Measurements from ENCODE around the gene MRPL50. TPM values are rescaled to one million over a fixed set of nuclear protein-coding genes. Genes with fewer than 3 reads are reported as not detected.

Gene MRPL50
- total RNA-seq, 1 donor from 2014 or later: 17.3 TPM

DNA sequence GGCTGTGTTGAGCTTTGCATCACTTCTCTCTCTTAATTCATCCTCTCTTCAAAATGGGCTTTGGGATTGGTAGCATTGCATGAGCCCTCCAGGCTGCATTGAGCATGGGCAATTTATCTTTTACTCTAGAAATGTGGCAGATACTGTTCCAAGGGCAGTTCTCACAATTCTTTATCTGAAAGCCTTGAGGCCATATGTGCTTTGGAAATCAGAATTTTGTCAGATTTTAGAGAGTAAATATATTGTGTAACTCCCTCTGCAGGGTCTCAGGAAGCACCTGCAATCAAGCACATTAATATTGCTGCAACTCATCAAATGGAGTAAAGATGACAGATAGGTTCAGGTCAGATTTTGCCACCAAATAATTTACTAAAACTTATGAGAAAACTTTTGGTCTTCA is 19.6 kb upstream of the MRPL50 start:
- Histone ChIP-seq H3K27ac (replicated peaks) (no peak overlapping the region), H3K9me3 (replicated peaks) (peaks cover 68% of the 10 kb centered on the region), H3K4me1 (peaks cover 12% of the 10 kb centered on the region), H3K27me3 (ENCODE audit: low read depth) (no peaks in the 10 kb centered on the region), H3K36me3 (peaks cover 29% of the 10 kb centered on the region), H3K4me3 (no peak overlapping the region)
- DNase-seq: no peak
- intact Hi-C loops (cut with micrococcal nuclease): no loop called here
- TF ChIP-seq, protein P1, sequence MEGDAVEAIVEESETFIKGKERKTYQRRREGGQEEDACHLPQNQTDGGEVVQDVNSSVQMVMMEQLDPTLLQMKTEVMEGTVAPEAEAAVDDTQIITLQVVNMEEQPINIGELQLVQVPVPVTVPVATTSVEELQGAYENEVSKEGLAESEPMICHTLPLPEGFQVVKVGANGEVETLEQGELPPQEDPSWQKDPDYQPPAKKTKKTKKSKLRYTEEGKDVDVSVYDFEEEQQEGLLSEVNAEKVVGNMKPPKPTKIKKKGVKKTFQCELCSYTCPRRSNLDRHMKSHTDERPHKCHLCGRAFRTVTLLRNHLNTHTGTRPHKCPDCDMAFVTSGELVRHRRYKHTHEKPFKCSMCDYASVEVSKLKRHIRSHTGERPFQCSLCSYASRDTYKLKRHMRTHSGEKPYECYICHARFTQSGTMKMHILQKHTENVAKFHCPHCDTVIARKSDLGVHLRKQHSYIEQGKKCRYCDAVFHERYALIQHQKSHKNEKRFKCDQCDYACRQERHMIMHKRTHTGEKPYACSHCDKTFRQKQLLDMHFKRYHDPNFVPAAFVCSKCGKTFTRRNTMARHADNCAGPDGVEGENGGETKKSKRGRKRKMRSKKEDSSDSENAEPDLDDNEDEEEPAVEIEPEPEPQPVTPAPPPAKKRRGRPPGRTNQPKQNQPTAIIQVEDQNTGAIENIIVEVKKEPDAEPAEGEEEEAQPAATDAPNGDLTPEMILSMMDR (IDR thresholded peaks at IDR 0.05; ENCODE audit: borderline replicate concordance): no peak

DNA sequence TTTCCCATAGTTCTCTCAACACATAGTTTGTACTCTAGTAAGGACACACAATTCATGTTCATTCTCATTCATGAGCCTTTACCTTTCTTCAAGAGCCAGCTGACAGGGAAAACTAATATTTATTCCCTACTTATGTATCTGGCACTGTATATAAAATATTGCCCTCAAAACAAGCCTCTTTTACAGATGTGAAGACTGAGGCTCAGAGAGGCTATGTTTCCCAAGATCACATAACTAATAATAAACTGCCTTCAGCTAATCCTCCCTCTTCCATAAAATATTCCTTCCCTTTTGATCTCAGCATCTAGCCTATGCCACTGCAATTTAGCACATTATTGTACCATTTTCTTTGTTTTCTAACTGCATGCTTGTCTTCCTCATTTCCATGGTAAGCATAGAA is 19.0 kb upstream of the MRPL50 start:
- intact Hi-C loops (cut with micrococcal nuclease): no loop called here
- Histone ChIP-seq H3K27ac (replicated peaks) (no peak overlapping the region), H3K4me3 (no peak overlapping the region), H3K36me3 (peaks cover 35% of the 10 kb centered on the region), H3K27me3 (ENCODE audit: low read depth) (no peaks in the 10 kb centered on the region), H3K9me3 (replicated peaks) (peaks cover 73% of the 10 kb centered on the region), H3K4me1 (peaks cover 8% of the 10 kb centered on the region)
- TF ChIP-seq, protein P1 (IDR thresholded peaks at IDR 0.05; ENCODE audit: borderline replicate concordance): no peak
- DNase-seq: no peak

DNA sequence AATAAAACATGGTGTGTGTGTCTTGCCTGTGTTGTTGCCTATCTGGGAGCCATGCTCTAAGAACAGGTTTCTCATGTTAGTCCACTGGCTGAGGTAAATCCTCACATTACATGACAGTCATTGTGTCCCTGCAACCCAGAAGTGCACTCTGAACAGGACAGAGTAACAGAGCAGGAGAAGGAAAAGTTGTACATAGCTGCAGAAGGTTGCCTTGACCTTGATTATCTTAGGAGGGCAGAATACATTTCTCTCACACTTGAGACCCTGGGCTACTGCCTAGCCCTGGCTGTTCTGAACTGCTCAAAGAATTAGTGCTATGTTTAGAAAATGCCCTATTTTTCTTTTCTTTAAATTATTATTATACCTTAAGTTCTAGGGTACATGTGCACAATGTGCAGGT is 17.2 kb upstream of the MRPL50 start:
- Histone ChIP-seq H3K9me3 (replicated peaks) (peaks cover 92% of the 10 kb centered on the region), H3K4me1 (peaks cover 5% of the 10 kb centered on the region), H3K27me3 (ENCODE audit: low read depth) (no peaks in the 10 kb centered on the region), H3K4me3 (no peak overlapping the region), H3K27ac (replicated peaks) (no peak overlapping the region), H3K36me3 (peaks cover 51% of the 10 kb centered on the region)
- DNase-seq: no peak
- intact Hi-C loops (cut with micrococcal nuclease): no loop called here
- TF ChIP-seq, protein P1 (IDR thresholded peaks at IDR 0.05; ENCODE audit: borderline replicate concordance): no peak

DNA sequence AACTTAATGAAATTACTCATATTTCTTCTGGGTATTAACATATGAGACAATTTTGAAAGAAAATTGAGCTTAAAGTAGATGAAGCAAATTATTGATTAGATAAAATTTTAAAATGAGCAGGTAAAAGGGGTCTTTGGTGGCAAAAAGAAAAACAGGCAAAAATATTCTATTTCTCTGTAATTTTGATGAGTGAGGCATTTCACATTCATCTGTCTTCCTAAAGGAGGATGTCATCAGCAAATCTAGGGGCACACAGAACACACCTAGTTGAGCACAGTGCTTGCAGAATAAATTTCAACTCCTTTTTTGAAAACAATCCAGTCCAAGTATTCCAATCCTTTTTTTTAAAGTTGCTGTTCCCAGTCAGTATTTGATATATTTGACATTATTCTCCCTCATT is 16.4 kb upstream of the MRPL50 start:
- no peaks in the 10 kb centered on the region for H3K27me3 ChIP-seq (ENCODE audit: low read depth)
- H3K9me3 ChIP-seq (replicated peaks): peaks cover 96% of the 10 kb centered on the region
- TF ChIP-seq, protein P1 (IDR thresholded peaks at IDR 0.05; ENCODE audit: borderline replicate concordance): no peak
- no peak for DNase-seq
- H3K4me3 ChIP-seq: no peak overlapping the region
- intact Hi-C loops (cut with micrococcal nuclease): no loop called here
- H3K4me1 ChIP-seq: peaks cover 3% of the 10 kb centered on the region
- H3K27ac ChIP-seq (replicated peaks): no peak overlapping the region
- peaks cover 58% of the 10 kb centered on the region for H3K36me3 ChIP-seq

DNA sequence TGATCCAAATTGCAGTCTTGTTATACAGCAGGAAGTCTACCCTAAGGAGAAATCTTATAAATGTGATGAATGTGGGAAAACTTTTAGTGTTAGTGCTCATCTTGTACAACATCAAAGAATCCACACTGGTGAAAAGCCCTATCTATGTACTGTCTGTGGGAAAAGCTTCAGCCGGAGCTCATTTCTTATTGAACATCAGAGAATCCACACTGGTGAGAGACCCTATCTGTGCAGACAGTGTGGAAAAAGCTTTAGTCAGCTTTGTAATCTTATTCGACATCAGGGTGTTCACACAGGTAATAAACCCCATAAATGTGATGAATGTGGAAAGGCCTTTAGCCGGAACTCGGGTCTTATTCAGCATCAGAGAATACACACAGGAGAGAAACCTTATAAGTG is 10.7 kb upstream of the MRPL50 start:
- no peak for DNase-seq
- TF ChIP-seq, protein P1 (IDR thresholded peaks at IDR 0.05; ENCODE audit: borderline replicate concordance): no peak
- H3K9me3 ChIP-seq (replicated peaks): peaks cover 100% of the 10 kb centered on the region
- no peak overlapping the region for H3K4me3 ChIP-seq
- intact Hi-C loops (cut with micrococcal nuclease): loop anchor here (10.0 kb wide), 1 partner anchor 126 kb away; the partner anchor contains the start of gene RNF20
- peaks cover 97% of the 10 kb centered on the region for H3K36me3 ChIP-seq
- H3K4me1 ChIP-seq: no peaks in the 10 kb centered on the region
- no peak overlapping the region for H3K27ac ChIP-seq (replicated peaks)
- no peaks in the 10 kb centered on the region for H3K27me3 ChIP-seq (ENCODE audit: low read depth)
